Renal pelvis (tissue), 4 donors: ENCODE measurements around the gene TESK2. TPM values are rescaled to one million over a fixed set of nuclear protein-coding genes. Genes with fewer than 3 reads are reported as not detected.
"Not testable (repeated sequence)": the region's sequence is repeated elsewhere in the genome, so short reads cannot be mapped to it uniquely, and the experiment has no call there.

ENCODE experiments used
- DNase-seq: peaks from one replicate; pipeline ENCODE4 v3.0.0-alpha.2; 2013
- polyA plus RNA-seq, 3 donors: library from polyadenylated mRNA; unstranded; fragments of 120-200 nt; gene quantifications; one replicate each; pipeline ENCODE4 v1.2.1, GENCODE V29; 2013; ENCODE audit not compliant: insufficient read length in 3 of 3

TESK2 gene
- polyA plus RNA-seq, 3 donors, result 6.6 to 8.4 (median 7.2) TPM

GRCh38 chr1:45478121-45478814 is 12.7 kb downstream of the TESK2 start:
- no peak for DNase-seq

GRCh38 chr1:45477646-45478045 is 13.3 kb downstream of the TESK2 start:
- no peak for DNase-seq

- not testable (repeated sequence) for DNase-seq
These were observed 16.8 kb downstream of the TESK2 start for GRCh38 chr1:45474194-45474593.

DNA sequence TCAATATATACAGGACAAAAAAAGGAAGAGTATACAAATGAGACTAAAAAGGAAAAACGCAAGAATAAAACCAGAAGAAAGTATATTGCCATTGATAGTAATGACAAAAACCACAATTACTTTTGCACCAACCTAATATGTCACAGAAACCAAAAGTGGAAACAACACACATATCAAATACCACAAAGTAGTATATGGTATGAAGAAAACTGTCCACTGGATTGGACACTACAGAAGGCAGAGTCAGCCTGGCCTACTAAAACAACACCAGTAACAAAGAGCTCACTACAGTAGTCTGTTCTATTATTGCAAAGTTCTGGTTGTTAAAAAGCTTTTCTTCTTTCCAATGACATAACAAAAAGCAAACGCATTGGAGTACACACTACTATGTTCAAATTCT is 17.7 kb downstream of the TESK2 start:
- no peak for DNase-seq

- DNase-seq, result no peak
These were observed 20.6 kb downstream of the TESK2 start for GRCh38 chr1:45470306-45470798.

- not testable (repeated sequence) for DNase-seq
These were observed 23.6 kb downstream of the TESK2 start for GRCh38 chr1:45467353-45467752.

GRCh38 chr1:45465277-45465676 is 25.7 kb downstream of the TESK2 start:
- DNase-seq, result no peak

DNA sequence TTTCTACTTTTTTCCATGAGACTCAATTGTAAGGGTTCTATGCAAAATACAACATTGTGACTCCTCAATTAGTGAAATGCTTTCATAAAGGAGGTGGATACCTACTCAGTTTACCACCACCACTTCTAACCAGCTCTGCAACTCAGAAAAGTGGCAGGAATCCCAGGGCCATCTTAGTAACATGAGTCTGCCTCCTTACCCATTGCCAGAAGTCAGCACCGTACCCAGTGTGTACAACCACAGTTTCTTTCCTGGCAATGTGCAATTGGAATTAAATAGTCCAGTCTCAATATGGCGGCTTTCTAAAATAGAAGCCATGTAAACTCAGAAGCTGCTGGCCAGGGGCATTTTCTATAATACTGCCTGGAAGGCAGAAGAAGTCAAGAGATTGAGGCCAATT is 32.1 kb downstream of the TESK2 start:
- no peak for DNase-seq

GRCh38 chr1:45456531-45456930 is 34.4 kb downstream of the TESK2 start:
- no peak for DNase-seq

DNA sequence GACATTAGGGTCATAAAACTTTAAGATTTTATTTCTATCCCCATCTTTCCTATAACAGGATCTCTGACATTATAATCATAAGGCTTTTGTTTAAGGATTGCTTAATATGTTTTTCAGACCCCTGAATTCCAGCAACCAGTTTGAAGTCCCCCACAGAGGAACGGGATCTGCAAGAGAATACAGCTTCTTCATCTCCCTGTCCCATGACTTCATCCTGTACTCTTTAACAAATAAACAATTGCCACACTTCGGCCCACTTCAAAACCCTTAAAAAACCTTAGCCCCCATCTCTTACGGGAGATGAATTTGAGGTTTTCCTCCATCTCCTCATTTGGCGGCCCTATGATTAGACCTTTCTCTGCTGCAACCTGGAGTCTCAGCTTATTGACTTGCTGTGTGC is 35.8 kb downstream of the TESK2 start:
- DNase-seq, result no peak

- no peak for DNase-seq
These were observed 36.5 kb downstream of the TESK2 start for GRCh38 chr1:45454464-45454863.

GRCh38 chr1:45452503-45452902 is 38.5 kb downstream of the TESK2 start:
- DNase-seq, result no peak

GRCh38 chr1:45448357-45448756 is 42.6 kb downstream of the TESK2 start:
- DNase-seq, result no peak

- no peak for DNase-seq
These were observed 43.9 kb downstream of the TESK2 start for GRCh38 chr1:45446950-45447672.

DNA sequence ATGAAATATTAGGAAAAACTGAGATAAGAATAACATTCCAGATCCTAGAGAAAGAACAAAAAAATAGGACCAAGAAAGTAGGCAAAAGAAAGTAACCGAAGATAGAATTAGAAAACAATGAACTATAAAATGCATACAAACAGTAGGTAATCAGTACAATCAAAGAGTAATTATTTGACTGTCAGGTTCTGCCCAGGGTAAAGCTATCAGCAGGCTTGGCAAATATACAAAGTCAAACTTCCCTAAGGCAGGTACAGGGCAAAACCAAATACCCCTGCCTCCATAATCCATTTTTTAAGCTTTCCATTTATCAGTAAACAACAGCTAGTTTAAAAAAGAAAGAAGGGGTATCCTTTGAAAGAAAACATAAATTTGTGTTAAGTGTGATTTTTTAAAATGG is 44.4 kb downstream of the TESK2 start:
- DNase-seq, result no peak

GRCh38 chr1:45444609-45445131 is 46.3 kb downstream of the TESK2 start:
- no peak for DNase-seq

DNA sequence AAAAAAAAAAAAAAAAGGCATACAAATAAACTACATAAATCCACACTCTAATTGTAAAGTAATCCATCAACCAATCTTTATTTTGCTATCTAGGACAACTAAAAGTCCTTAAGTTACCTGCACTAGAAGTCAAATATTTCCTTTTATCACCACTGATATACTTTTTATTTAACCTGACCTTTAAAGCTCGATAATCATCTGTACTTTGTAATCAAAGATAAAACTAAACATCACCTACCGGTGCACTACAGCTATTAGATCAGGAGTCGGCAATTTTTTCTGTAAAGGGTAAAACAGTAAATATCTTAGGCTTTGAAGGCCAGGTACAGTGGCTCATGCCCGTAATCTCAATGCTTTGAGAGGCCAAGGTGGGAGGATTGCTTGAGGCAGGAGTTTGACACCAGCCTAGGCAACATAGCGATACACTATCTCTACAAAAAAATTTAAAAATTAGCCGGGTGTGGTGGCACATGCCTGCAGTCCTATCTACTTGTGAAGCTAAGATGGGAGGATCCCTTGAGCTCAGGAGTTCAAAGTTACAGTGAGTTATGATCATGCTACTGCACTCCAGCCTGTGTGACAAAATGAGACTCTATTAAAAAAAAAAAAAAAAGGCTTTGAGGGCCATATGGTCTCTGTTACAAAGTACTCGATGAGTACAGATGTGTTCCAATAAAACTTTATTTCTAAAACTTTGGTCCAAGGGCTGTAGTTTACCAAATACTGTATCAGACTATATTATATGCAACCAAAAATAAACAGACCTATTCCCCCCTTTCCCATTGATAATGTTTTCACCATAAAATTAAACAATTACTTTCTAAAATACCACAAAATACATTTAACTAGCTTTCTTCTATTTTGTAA is 47.1 kb downstream of the TESK2 start:
- no peak for DNase-seq

- DNase-seq, result no peak
These were observed 48.7 kb downstream of the TESK2 start for GRCh38 chr1:45442272-45442671.

- DNase-seq, result no peak
These were observed 53.6 kb downstream of the TESK2 start for GRCh38 chr1:45437323-45437722.

DNA sequence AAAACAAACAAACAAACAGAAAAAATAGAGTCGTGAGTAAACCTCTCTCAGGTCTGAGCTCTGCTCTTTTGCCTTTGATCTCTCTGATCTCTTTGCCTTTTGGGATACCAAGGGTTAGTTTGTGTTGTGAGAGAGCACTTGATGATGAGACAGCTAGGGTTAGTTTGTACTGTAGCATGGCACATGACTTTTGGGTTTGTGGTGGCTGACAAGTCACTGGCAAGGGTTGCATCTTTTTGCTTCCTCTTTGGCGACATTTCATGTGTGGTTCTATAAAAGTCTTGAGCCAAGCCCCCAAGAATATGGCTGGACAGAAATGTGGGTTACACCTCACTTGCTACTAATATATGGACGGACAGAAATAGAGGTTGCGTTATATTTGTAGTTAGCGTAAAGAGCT is 60.5 kb downstream of the TESK2 start:
- no peak for DNase-seq

DNA sequence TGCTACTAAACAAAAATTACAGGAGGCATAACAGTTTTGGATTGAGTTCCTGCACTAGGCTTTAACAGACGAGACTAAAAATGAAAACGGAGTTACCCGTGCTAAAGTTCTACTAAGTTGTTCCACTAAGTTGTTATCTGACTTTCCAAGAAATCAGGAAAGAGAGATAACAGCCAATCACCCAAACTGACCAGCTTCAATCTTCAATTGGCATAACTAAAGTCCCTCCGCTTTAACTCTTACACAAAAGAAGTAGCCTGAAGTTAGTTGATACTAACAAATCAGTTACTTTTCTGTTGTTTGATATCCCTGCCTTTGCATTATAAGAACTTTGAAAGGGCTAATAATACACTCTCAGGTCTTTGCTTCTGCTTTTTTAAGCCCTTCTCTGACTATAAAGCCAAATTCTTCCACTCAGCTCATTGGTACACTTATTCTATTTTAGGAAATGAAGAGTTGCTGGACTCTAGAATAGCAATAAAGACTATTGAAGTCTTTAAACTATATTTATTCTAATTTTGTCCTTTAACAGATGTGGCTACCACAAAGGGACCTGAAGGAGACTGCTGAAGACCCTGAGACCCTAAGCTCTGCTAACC is 61.3 kb downstream of the TESK2 start:
- DNase-seq, result no peak
